GM23338 (cell line): ENCODE results near the gene NAA15. TPM values are rescaled to one million over a fixed set of nuclear protein-coding genes. Genes with fewer than 3 reads are reported as not detected.

Experiments used
- ATAC-seq: fragments of 200-7000 bp; cut with Tn5 transposase; 3 replicates; pipeline ENCODE4 v1.9.1; 2020
- DNase-seq: peaks from one replicate; pipeline ENCODE4 v3.0.0-alpha.2; 2015; ENCODE audit warnings: low spot score
- H2AFZ ChIP-seq: fragments of 200-600 bp; sonication (generic); 2 replicates; pipeline ENCODE4 v1.8.0; 2016; ENCODE audit warnings: antibody characterized with exemption, mild to moderate bottlenecking, moderate library complexity
- H3F3A ChIP-seq: fragments of 200-600 bp; sonication (generic); replicated peaks from 2 replicates; pipeline ENCODE4 v1.8.0; 2017; ENCODE audit warnings: antibody characterized with exemption, mixed run types, low read depth
- H3K27ac ChIP-seq: fragments of 200-600 bp; sonication (generic); 2 replicates; pipeline ENCODE4 v1.6.1; 2016; ENCODE audit warnings: low read depth
- H3K27me3 ChIP-seq: fragments of 200-600 bp; sonication (generic); 2 replicates; pipeline ENCODE4 v1.8.0; 2016; ENCODE audit warnings: mild to moderate bottlenecking, mixed run types, moderate library complexity; ENCODE audit not compliant: insufficient read depth
- H3K36me3 ChIP-seq: fragments of 200-600 bp; sonication (generic); 2 replicates; pipeline ENCODE4 v1.8.0; 2016; ENCODE audit warnings: mild to moderate bottlenecking; ENCODE audit not compliant: insufficient read depth
- H3K4me1 ChIP-seq: fragments of 200-600 bp; sonication (generic); 2 replicates; pipeline ENCODE4 v1.8.0; 2016; ENCODE audit warnings: mild to moderate bottlenecking, moderate library complexity; ENCODE audit not compliant: insufficient read depth
- H3K4me2 ChIP-seq: fragments of 200-600 bp; sonication (generic); 2 replicates; pipeline ENCODE4 v1.7.1; 2017; ENCODE audit warnings: mixed run types
- H3K4me3 ChIP-seq: fragments of 200-600 bp; sonication (generic); 2 replicates; pipeline ENCODE4 v1.6.1; 2016; ENCODE audit warnings: mixed run types
- H3K79me2 ChIP-seq: fragments of 200-600 bp; sonication (generic); replicated peaks from 2 replicates; pipeline ENCODE4 v1.8.0; 2017; ENCODE audit warnings: mild to moderate bottlenecking; ENCODE audit not compliant: insufficient read depth
- H3K9me2 ChIP-seq: fragments of 200-600 bp; sonication (generic); 2 replicates; pipeline ENCODE4 v1.8.0; 2017; ENCODE audit not compliant: insufficient read depth
- H4K20me1 ChIP-seq: fragments of 200-600 bp; sonication (generic); replicated peaks from 2 replicates; pipeline ENCODE4 v1.8.0; 2017; ENCODE audit warnings: mild to moderate bottlenecking; ENCODE audit not compliant: insufficient read depth
- H3K27ac Mint-ChIP-seq: 2 replicates; pipeline ENCODE4 v1.8.0; 2020; ENCODE audit warnings: inconsistent platforms, mild to moderate bottlenecking, moderate library complexity, mixed read lengths
- H3K27me3 Mint-ChIP-seq: 3 replicates; pipeline ENCODE4 v1.8.0; 2022; ENCODE audit warnings: low read depth, mild to moderate bottlenecking, moderate library complexity, mixed read lengths, inconsistent platforms; ENCODE audit not compliant: insufficient read depth, poor library complexity
- H3K36me3 Mint-ChIP-seq: 3 replicates; pipeline ENCODE4 v1.8.0; 2021; ENCODE audit warnings: low read depth, mild to moderate bottlenecking, inconsistent platforms, moderate library complexity, mixed read lengths
- H3K4me1 Mint-ChIP-seq: 3 replicates; pipeline ENCODE4 v1.8.0; 2020; ENCODE audit warnings: mild to moderate bottlenecking, inconsistent platforms, mixed read lengths
- H3K4me3 Mint-ChIP-seq: 3 replicates; pipeline ENCODE4 v1.8.0; 2021; ENCODE audit warnings: moderate library complexity, mild to moderate bottlenecking, inconsistent platforms, mixed read lengths
- H3K9me3 Mint-ChIP-seq: 3 replicates; pipeline ENCODE4 v1.8.0; 2020; ENCODE audit warnings: moderate library complexity, mild to moderate bottlenecking, inconsistent platforms, mixed read lengths
- CREB1 ChIP-seq: fragments of 250-450 bp; sonication (Bioruptor Pico); IDR thresholded peaks from 2 replicates; pipeline ENCODE4 v1.5.0; 2020; ENCODE audit warnings: low read depth, mild to moderate bottlenecking, moderate library complexity
- EZH2 ChIP-seq: fragments of 200-600 bp; sonication (generic); IDR thresholded peaks from one replicate; pipeline ENCODE4 v1.8.0; 2017; ENCODE audit warnings: antibody characterized with exemption, mild to moderate bottlenecking, low read depth; ENCODE audit not compliant: unreplicated experiment
- EZH2phosphoT487 ChIP-seq: fragments of 200-600 bp; sonication (generic); IDR thresholded peaks from one replicate; pipeline ENCODE4 v1.8.1; 2018; ENCODE audit warnings: antibody characterized with exemption; ENCODE audit not compliant: unreplicated experiment
- JUNB ChIP-seq: IDR thresholded peaks from one replicate; pipeline ENCODE4 v1.6.1; 2016; ENCODE audit warnings: antibody characterized with exemption; ENCODE audit not compliant: unreplicated experiment
- NANOG ChIP-seq: IDR thresholded peaks from 2 replicates; pipeline ENCODE4 v1.6.1; 2016; ENCODE audit warnings: antibody characterized with exemption, borderline replicate concordance
- POLR2AphosphoS5 ChIP-seq: IDR thresholded peaks from 2 replicates; pipeline ENCODE4 v1.6.1; 2016; ENCODE audit warnings: antibody characterized with exemption, low read depth
- STAT1 ChIP-seq: IDR thresholded peaks from one replicate; pipeline ENCODE4 v1.6.1; 2016; ENCODE audit warnings: antibody characterized with exemption; ENCODE audit not compliant: unreplicated experiment
- ZNF114 ChIP-seq: fragments of 250-450 bp; sonication (Bioruptor Pico); IDR thresholded peaks from 2 replicates; pipeline ENCODE4 v1.5.0; 2020; ENCODE audit warnings: mild to moderate bottlenecking, moderate library complexity
- ZNF331 ChIP-seq: fragments of 250-450 bp; sonication (Bioruptor Pico); IDR thresholded peaks from 2 replicates; pipeline ENCODE4 v1.5.0; 2020; ENCODE audit warnings: low read depth, mild to moderate bottlenecking, moderate library complexity
- polyA plus RNA-seq: library from polyadenylated mRNA; unstranded; fragments of >200 nt; fragmentation: Nextera tagmentation; extraction: Ambion mirVana; gene quantifications from 2 replicates; pipeline ENCODE4 v1.2.1, GENCODE V29; 2016
- total RNA-seq: library from RNA; depleted of rRNA; stranded (reverse); fragments of >200 nt; shearing (Covaris generic); gene quantifications from 2 replicates; pipeline ENCODE4 v1.2.3, GENCODE V29; 2014
- TF ChIP-seq, protein P1 (sequence below), 2 experiments: fragments of 200-600 bp in 1 of 2; sonication (generic) in 1 of 2; conservative IDR thresholded peaks; 2 replicates each; pipeline versions ENCODE4 v1.5.1 to v1.6.1; 2016 to 2017; ENCODE audit warnings: antibody characterized with exemption in 2 of 2, low read depth in 2 of 2, mild to moderate bottlenecking in 2 of 2, moderate library complexity in 1 of 2
- TF ChIP-seq, protein P2 (sequence below): IDR thresholded peaks from 2 replicates; pipeline ENCODE4 v1.6.1; 2016; ENCODE audit warnings: antibody characterized with exemption
- TF ChIP-seq, protein P3 (sequence below): fragments of 250-450 bp; sonication (Bioruptor Pico); IDR thresholded peaks from 2 replicates; pipeline ENCODE4 v1.5.0; 2020; ENCODE audit warnings: mild to moderate bottlenecking, moderate library complexity
- TF ChIP-seq, protein P4 (sequence below): IDR thresholded peaks from one replicate; pipeline ENCODE4 v1.6.1; 2018; ENCODE audit warnings: antibody characterized with exemption; ENCODE audit not compliant: unreplicated experiment

NAA15 gene
- total and polyA plus RNA-seq, 2 experiments from 2014 or later = 80.1 to 101 TPM

DNA sequence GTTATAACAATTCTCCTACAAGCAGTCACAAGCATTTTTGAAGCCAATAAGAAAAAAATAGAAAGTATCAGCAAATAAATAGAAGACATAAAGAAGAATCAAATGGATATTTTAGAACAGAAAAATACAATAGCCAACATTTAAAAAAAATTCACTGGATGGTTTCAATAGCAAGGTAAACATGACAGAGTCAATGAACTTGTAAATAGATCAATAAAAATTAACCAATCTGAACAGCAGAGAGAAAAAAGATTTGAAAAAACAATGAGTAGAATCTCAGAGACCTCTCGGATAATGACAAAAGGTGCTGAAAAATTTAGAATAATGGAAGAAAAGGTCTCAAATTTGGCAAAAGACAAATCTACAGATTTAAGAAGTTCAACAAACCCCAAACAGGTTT, 119.3 kb downstream of the NAA15 start:
- TF ChIP-seq POLR2AphosphoS5 (no peak), JUNB (no peak), ZNF114 (no peak), EZH2phosphoT487 (no peak), STAT1 (no peak), EZH2 (no peak), NANOG (no peak), CREB1 (no peak), ZNF331 (no peak)
- TF ChIP-seq, protein P1, sequence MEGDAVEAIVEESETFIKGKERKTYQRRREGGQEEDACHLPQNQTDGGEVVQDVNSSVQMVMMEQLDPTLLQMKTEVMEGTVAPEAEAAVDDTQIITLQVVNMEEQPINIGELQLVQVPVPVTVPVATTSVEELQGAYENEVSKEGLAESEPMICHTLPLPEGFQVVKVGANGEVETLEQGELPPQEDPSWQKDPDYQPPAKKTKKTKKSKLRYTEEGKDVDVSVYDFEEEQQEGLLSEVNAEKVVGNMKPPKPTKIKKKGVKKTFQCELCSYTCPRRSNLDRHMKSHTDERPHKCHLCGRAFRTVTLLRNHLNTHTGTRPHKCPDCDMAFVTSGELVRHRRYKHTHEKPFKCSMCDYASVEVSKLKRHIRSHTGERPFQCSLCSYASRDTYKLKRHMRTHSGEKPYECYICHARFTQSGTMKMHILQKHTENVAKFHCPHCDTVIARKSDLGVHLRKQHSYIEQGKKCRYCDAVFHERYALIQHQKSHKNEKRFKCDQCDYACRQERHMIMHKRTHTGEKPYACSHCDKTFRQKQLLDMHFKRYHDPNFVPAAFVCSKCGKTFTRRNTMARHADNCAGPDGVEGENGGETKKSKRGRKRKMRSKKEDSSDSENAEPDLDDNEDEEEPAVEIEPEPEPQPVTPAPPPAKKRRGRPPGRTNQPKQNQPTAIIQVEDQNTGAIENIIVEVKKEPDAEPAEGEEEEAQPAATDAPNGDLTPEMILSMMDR (conservative IDR thresholded peaks at IDR 0.05; ENCODE audit: low read depth in 2 of 2) = no peak
- TF ChIP-seq, protein P2, sequence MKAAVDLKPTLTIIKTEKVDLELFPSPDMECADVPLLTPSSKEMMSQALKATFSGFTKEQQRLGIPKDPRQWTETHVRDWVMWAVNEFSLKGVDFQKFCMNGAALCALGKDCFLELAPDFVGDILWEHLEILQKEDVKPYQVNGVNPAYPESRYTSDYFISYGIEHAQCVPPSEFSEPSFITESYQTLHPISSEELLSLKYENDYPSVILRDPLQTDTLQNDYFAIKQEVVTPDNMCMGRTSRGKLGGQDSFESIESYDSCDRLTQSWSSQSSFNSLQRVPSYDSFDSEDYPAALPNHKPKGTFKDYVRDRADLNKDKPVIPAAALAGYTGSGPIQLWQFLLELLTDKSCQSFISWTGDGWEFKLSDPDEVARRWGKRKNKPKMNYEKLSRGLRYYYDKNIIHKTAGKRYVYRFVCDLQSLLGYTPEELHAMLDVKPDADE = no peak
- TF ChIP-seq, protein P3, sequence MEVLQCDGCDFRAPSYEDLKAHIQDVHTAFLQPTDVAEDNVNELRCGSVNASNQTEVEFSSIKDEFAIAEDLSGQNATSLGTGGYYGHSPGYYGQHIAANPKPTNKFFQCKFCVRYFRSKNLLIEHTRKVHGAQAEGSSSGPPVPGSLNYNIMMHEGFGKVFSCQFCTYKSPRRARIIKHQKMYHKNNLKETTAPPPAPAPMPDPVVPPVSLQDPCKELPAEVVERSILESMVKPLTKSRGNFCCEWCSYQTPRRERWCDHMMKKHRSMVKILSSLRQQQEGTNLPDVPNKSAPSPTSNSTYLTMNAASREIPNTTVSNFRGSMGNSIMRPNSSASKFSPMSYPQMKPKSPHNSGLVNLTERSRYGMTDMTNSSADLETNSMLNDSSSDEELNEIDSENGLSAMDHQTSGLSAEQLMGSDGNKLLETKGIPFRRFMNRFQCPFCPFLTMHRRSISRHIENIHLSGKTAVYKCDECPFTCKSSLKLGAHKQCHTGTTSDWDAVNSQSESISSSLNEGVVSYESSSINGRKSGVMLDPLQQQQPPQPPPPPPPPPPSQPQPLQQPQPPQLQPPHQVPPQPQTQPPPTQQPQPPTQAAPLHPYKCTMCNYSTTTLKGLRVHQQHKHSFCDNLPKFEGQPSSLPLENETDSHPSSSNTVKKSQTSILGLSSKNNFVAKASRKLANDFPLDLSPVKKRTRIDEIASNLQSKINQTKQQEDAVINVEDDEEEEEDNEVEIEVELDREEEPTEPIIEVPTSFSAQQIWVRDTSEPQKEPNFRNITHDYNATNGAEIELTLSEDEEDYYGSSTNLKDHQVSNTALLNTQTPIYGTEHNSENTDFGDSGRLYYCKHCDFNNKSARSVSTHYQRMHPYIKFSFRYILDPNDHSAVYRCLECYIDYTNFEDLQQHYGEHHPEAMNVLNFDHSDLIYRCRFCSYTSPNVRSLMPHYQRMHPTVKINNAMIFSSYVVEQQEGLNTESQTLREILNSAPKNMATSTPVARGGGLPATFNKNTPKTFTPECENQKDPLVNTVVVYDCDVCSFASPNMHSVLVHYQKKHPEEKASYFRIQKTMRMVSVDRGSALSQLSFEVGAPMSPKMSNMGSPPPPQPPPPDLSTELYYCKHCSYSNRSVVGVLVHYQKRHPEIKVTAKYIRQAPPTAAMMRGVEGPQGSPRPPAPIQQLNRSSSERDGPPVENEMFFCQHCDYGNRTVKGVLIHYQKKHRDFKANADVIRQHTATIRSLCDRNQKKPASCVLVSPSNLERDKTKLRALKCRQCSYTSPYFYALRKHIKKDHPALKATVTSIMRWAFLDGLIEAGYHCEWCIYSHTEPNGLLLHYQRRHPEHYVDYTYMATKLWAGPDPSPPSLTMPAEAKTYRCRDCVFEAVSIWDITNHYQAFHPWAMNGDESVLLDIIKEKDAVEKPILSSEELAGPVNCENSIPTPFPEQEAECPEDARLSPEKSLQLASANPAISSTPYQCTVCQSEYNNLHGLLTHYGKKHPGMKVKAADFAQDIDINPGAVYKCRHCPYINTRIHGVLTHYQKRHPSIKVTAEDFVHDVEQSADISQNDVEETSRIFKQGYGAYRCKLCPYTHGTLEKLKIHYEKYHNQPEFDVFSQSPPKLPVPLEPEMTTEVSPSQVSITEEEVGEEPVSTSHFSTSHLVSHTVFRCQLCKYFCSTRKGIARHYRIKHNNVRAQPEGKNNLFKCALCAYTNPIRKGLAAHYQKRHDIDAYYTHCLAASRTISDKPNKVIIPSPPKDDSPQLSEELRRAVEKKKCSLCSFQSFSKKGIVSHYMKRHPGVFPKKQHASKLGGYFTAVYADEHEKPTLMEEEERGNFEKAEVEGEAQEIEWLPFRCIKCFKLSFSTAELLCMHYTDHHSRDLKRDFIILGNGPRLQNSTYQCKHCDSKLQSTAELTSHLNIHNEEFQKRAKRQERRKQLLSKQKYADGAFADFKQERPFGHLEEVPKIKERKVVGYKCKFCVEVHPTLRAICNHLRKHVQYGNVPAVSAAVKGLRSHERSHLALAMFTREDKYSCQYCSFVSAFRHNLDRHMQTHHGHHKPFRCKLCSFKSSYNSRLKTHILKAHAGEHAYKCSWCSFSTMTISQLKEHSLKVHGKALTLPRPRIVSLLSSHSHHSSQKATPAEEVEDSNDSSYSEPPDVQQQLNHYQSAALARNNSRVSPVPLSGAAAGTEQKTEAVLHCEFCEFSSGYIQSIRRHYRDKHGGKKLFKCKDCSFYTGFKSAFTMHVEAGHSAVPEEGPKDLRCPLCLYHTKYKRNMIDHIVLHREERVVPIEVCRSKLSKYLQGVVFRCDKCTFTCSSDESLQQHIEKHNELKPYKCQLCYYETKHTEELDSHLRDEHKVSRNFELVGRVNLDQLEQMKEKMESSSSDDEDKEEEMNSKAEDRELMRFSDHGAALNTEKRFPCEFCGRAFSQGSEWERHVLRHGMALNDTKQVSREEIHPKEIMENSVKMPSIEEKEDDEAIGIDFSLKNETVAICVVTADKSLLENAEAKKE (CRISPR knock-in tag) = no peak
- TF ChIP-seq, protein P4, sequence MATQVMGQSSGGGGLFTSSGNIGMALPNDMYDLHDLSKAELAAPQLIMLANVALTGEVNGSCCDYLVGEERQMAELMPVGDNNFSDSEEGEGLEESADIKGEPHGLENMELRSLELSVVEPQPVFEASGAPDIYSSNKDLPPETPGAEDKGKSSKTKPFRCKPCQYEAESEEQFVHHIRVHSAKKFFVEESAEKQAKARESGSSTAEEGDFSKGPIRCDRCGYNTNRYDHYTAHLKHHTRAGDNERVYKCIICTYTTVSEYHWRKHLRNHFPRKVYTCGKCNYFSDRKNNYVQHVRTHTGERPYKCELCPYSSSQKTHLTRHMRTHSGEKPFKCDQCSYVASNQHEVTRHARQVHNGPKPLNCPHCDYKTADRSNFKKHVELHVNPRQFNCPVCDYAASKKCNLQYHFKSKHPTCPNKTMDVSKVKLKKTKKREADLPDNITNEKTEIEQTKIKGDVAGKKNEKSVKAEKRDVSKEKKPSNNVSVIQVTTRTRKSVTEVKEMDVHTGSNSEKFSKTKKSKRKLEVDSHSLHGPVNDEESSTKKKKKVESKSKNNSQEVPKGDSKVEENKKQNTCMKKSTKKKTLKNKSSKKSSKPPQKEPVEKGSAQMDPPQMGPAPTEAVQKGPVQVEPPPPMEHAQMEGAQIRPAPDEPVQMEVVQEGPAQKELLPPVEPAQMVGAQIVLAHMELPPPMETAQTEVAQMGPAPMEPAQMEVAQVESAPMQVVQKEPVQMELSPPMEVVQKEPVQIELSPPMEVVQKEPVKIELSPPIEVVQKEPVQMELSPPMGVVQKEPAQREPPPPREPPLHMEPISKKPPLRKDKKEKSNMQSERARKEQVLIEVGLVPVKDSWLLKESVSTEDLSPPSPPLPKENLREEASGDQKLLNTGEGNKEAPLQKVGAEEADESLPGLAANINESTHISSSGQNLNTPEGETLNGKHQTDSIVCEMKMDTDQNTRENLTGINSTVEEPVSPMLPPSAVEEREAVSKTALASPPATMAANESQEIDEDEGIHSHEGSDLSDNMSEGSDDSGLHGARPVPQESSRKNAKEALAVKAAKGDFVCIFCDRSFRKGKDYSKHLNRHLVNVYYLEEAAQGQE = no peak
- no peak overlapping the region for H3K4me3 Mint-ChIP-seq
- Histone ChIP-seq H4K20me1 (no peaks in the 10 kb centered on the region), H2AFZ (no peak overlapping the region), H3K9me2 (no peaks in the 10 kb centered on the region), H3K4me3 (no peak overlapping the region), H3F3A (no peaks in the 10 kb centered on the region), H3K27ac (no peak overlapping the region), H3K36me3 (no peaks in the 10 kb centered on the region), H3K4me1 (no peaks in the 10 kb centered on the region), H3K79me2 (no peaks in the 10 kb centered on the region), H3K27me3 (no peaks in the 10 kb centered on the region), H3K4me2 (no peak overlapping the region)
- no peak for DNase-seq
- no peak overlapping the region for H3K27ac Mint-ChIP-seq
- H3K27me3 Mint-ChIP-seq = no peaks in the 10 kb centered on the region
- no peak for ATAC-seq
- H3K4me1 Mint-ChIP-seq = no peaks in the 10 kb centered on the region
- peaks cover 16% of the 10 kb centered on the region; the same call in 2 of the 3 replicates for H3K9me3 Mint-ChIP-seq
- peaks cover 14% of the 10 kb centered on the region; the same call in 1 of the 3 replicates for H3K36me3 Mint-ChIP-seq
